DOHH2 (cell line): ENCODE data around the gene IFT122.

Source experiments
- H3F3A ChIP-seq: fragments of 200-600 bp; sonication (generic), shearing (Covaris generic); 2 replicates; pipeline ENCODE4 v1.6.0; 2016; ENCODE audit warnings: antibody characterized with exemption, mild to moderate bottlenecking; ENCODE audit not compliant: control insufficient read depth, insufficient read depth
- H3K27ac ChIP-seq: fragments of 200-600 bp; sonication (generic); 2 replicates; pipeline ENCODE4 v1.5.1; 2014; ENCODE audit warnings: low read depth, mild to moderate bottlenecking, low read length, moderate library complexity
- H3K27me3 ChIP-seq: fragments of 200-600 bp; sonication (generic); 2 replicates; pipeline ENCODE4 v1.6.1; 2014; ENCODE audit warnings: mild to moderate bottlenecking, low read length, mixed read lengths; ENCODE audit not compliant: control insufficient read depth
- H3K36me3 ChIP-seq: fragments of 200-600 bp; sonication (generic); 2 replicates; pipeline ENCODE4 v1.6.1; 2014; ENCODE audit warnings: mild to moderate bottlenecking, low read length, moderate library complexity, mixed read lengths; ENCODE audit not compliant: control insufficient read depth
- H3K4me1 ChIP-seq: fragments of 200-600 bp; sonication (generic); 2 replicates; pipeline ENCODE4 v1.6.1; 2014; ENCODE audit warnings: mild to moderate bottlenecking, low read length, mixed read lengths; ENCODE audit not compliant: control insufficient read depth
- H3K4me2 ChIP-seq: fragments of 200-600 bp; sonication (generic); 2 replicates; pipeline ENCODE4 v1.6.0; 2014; ENCODE audit warnings: mild to moderate bottlenecking, low read length, moderate library complexity
- H3K4me3 ChIP-seq: fragments of 200-600 bp; sonication (generic); 2 replicates; pipeline ENCODE4 v1.5.1; 2014; ENCODE audit warnings: mild to moderate bottlenecking, low read length, mixed read lengths
- H3K79me2 ChIP-seq: fragments of 200-600 bp; sonication (generic); 2 replicates; pipeline ENCODE4 v1.6.1; 2014; ENCODE audit warnings: mild to moderate bottlenecking, low read length, mixed read lengths; ENCODE audit not compliant: control insufficient read depth
- H3K9me2 ChIP-seq: fragments of 200-600 bp; sonication (generic); replicated peaks from 2 replicates; pipeline ENCODE4 v1.6.1; 2014; ENCODE audit warnings: mild to moderate bottlenecking, low read length, mixed read lengths; ENCODE audit not compliant: control insufficient read depth
- H3K9me3 ChIP-seq: fragments of 200-600 bp; sonication (generic); 2 replicates; pipeline ENCODE4 v1.6.1; 2014; ENCODE audit warnings: antibody characterized with exemption, low read length, mixed read lengths; ENCODE audit not compliant: control insufficient read depth, insufficient read depth
- H4K20me1 ChIP-seq: fragments of 200-600 bp; sonication (generic); 2 replicates; pipeline ENCODE4 v1.6.0; 2014; ENCODE audit warnings: low read depth, mild to moderate bottlenecking, antibody characterized with exemption, low read length, moderate library complexity; ENCODE audit not compliant: control insufficient read depth, insufficient read depth
- CTCF ChIP-seq: fragments of 200-600 bp; sonication (generic); IDR thresholded peaks from one replicate; pipeline ENCODE4 v1.5.1; 2014; ENCODE audit warnings: antibody characterized with exemption, mild to moderate bottlenecking, low read depth, low read length; ENCODE audit not compliant: poor library complexity, severe bottlenecking
- EZH2phosphoT487 ChIP-seq: fragments of 200-600 bp; sonication (generic); IDR thresholded peaks from 2 replicates; pipeline ENCODE4 v1.6.1; 2017; ENCODE audit warnings: borderline replicate concordance, mild to moderate bottlenecking, antibody characterized with exemption, low read length, moderate library complexity, mixed read lengths

Gene IFT122

GRCh38 chr3:129547241-129547640 is 107.2 kb downstream of the IFT122 start:
- Histone ChIP-seq H3K4me1 (no peaks in the 10 kb centered on the region), H4K20me1 (no peaks in the 10 kb centered on the region), H3K9me2 (no peaks in the 10 kb centered on the region), H3K4me3 (no peak overlapping the region), H3K4me2 (no peak overlapping the region), H3K27ac (no peak overlapping the region), H3K27me3 (no peaks in the 10 kb centered on the region), H3F3A (no peaks in the 10 kb centered on the region), H3K9me3 (no peaks in the 10 kb centered on the region), H3K36me3 (no peaks in the 10 kb centered on the region), H3K79me2 (no peaks in the 10 kb centered on the region)
- TF ChIP-seq CTCF (no peak), EZH2phosphoT487 (no peak)

DNA sequence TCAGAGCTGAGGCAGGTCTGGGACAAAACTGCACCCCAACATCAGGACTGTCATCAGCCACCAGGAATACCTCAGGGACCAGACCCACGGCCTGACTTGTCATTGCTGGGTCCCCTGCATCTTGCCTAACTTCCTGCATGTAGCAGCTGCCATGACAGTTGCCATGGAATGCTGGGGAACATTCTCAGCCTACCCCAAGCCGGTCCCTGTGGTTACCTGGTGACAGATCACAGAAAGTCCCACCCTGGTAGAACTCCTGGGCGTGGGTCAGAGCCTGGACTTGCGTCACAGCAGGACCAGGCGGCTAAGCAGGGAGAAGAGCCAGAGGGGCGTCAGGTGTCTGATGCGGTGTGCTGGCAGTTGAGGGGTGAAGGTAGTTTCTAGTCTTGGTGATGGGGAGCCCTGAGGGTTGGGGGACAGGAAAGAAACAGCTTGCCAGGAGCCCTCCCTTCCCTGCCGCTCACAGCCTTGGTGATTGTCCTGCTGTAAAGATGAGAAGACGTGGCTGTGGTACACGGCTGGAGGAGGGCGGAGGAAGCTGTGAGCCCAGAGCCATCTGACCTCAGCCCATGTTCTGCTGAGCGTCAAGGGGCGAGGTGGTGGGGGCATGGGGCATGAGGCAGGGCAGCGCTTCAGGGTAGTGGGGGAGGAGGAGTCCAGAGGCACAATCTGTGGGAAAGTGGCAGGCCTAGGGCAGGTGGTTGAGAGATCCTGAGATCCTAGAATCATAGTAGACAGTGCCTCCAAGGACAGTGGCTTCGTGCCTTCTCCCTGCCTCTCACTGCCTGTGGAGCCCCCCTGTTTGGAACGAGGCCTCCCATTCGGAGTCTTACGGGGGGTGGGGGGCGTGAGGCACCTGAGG is 108.3 kb downstream of the IFT122 start:
- H3K9me2 ChIP-seq = no peaks in the 10 kb centered on the region
- no peaks in the 10 kb centered on the region for H4K20me1 ChIP-seq
- TF ChIP-seq EZH2phosphoT487 (no peak), CTCF (no peak)
- H3F3A ChIP-seq = no peaks in the 10 kb centered on the region
- no peak overlapping the region for H3K4me3 ChIP-seq
- no peaks in the 10 kb centered on the region for H3K9me3 ChIP-seq
- no peak overlapping the region for H3K4me2 ChIP-seq
- H3K36me3 ChIP-seq = no peaks in the 10 kb centered on the region
- no peaks in the 10 kb centered on the region for H3K79me2 ChIP-seq
- no peak overlapping the region for H3K27ac ChIP-seq
- H3K27me3 ChIP-seq = no peaks in the 10 kb centered on the region
- no peaks in the 10 kb centered on the region for H3K4me1 ChIP-seq

DNA sequence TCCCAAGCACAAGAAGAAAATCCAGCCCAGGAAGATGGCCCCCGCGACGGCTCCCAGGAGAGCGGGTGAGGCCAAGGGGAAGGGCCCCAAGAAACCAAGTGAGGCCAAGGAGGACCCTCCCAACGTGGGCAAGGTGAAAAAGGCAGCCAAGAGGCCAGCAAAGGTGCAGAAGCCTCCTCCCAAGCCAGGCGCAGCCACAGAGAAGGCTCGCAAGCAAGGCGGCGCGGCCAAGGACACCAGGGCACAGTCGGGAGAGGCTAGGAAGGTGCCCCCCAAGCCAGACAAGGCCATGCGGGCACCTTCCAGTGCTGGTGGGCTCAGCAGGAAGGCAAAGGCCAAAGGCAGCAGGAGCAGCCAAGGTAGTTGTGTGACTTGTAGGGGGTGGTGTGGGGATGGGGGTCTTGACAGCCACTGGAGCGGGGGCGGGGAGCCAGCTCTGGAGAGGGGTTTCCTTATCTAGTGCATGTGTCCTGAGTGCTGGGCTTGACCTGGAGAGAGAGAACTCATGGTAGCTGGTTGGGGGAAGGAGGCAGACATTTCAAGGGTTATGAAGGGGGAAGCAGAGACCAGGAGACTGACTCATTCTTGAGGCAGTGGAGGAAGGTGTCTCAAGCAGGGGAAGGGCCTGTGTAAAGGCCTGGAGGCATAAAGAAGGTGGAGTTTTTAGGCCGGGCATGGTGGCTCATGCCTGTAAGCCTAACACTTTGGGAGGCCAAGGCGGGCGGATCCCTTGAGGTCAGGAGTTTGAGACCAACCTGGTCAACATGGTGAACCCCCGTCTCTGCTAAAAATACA is 109.2 kb downstream of the IFT122 start:
- no peaks in the 10 kb centered on the region for H3F3A ChIP-seq
- H3K79me2 ChIP-seq = no peaks in the 10 kb centered on the region
- H3K4me2 ChIP-seq = no peak overlapping the region
- no peaks in the 10 kb centered on the region for H3K9me3 ChIP-seq
- H3K4me1 ChIP-seq = no peaks in the 10 kb centered on the region
- H3K9me2 ChIP-seq = no peaks in the 10 kb centered on the region
- no peaks in the 10 kb centered on the region for H4K20me1 ChIP-seq
- H3K27ac ChIP-seq = no peak overlapping the region
- no peaks in the 10 kb centered on the region for H3K27me3 ChIP-seq
- TF ChIP-seq EZH2phosphoT487 (no peak), CTCF (no peak)
- no peak overlapping the region for H3K4me3 ChIP-seq
- H3K36me3 ChIP-seq = no peaks in the 10 kb centered on the region
